ENCODE data around the gene LMAN1. TPM values are rescaled to one million over a fixed set of nuclear protein-coding genes. Genes with fewer than 3 reads are reported as not detected.

The LMAN1 gene
- total and polyA plus RNA-seq, 7 donors, result 4.8 to 65.2 (median 47.1) TPM

DNA sequence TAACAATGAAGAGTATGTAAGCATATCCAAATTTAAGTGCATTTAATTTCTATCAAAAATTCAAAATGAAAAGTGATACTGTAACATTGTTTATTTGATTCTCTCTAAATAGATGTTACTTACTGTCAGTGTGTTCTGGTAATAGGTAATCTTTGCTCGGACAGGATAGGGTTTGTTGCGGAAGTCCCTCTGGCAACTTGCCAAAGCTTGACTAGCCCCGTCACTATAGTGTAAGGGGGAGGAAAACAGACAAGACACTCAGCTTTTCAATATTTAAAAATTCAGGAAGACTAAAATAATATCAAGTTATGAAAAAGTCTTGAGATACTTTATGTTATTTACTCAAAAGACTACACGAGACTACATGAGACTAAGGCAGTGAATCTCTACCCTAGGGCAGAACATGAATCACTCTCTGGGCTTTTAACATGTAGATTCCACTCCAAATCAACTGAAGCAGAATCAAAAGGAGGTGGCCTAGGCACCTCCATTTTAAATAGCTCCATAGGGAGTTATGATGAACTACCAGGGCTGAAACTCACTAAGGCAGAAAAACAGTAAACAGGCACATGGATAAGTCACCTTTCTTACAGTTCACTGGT lies 5.9 kb downstream of the LMAN1 start:
- no peak overlapping the region for H3K4me3 ChIP-seq
- intact Hi-C loops (cut with DNase I), result loop anchor here (10.0 kb wide), 1 partner anchor 352 kb away; no protein-coding TSS in a partner anchor
- H3K27me3 ChIP-seq, result no peaks in the 10 kb centered on the region
- no peak for TF ChIP-seq EP300 (IDR thresholded peaks at IDR 0.05)
- H3K27ac ChIP-seq, result no peak overlapping the region
- H3K36me3 ChIP-seq, result peaks cover 0 to 75% (median 33%) of the 10 kb centered on the region in 4 donors
- no peaks in the 10 kb centered on the region for H3K9me3 ChIP-seq
- 86 to 87% methylated on average over 4 of the region's 4 CpGs for WGBS, 2 donors
- peaks cover 0 to 16% (median 11%) of the 10 kb centered on the region in 4 donors for H3K4me1 ChIP-seq
- DNase-seq, result no peak

DNA sequence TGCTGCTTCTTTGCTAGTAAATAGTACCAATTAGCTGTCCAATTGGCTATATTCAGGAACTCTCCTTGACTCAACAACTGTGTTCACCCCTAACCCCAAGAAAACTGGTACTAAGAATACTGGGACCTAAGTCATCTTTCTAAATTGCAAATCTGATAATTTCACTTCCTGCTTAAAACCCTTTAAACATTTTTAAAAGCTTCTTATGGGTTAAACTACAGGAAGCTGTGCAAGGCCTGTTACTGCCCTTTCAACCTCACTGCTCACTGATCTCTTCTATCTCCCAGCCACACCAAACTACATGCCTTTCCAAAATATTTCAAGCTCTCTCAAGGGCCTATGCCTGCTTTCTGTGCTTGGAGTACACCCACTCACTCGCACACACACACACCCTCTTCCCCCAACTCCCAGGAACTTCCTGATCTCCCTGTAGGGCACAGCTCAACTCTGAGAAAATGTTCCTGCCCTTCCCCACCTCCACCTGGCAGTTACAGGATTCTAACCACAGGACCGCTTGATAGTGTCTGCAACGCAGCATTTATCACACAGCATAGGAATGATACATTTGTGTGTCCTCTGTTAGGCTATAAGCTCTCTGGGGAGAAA lies 6.7 kb downstream of the LMAN1 start:
- Histone ChIP-seq H3K36me3 (peaks cover 0 to 83% (median 35%) of the 10 kb centered on the region in 4 donors), H3K27ac (no peak overlapping the region), H3K4me3 (no peak overlapping the region), H3K9me3 (no peaks in the 10 kb centered on the region), H3K4me1 (peaks cover 0 to 8% (median 3%) of the 10 kb centered on the region in 4 donors), H3K27me3 (no peaks in the 10 kb centered on the region)
- TF ChIP-seq POLR2AphosphoS5 (IDR thresholded peaks at IDR 0.05) (no peak), EP300 (IDR thresholded peaks at IDR 0.05) (no peak), POLR2A (IDR thresholded peaks at IDR 0.05) (no peak)
- TF ChIP-seq, protein P1, sequence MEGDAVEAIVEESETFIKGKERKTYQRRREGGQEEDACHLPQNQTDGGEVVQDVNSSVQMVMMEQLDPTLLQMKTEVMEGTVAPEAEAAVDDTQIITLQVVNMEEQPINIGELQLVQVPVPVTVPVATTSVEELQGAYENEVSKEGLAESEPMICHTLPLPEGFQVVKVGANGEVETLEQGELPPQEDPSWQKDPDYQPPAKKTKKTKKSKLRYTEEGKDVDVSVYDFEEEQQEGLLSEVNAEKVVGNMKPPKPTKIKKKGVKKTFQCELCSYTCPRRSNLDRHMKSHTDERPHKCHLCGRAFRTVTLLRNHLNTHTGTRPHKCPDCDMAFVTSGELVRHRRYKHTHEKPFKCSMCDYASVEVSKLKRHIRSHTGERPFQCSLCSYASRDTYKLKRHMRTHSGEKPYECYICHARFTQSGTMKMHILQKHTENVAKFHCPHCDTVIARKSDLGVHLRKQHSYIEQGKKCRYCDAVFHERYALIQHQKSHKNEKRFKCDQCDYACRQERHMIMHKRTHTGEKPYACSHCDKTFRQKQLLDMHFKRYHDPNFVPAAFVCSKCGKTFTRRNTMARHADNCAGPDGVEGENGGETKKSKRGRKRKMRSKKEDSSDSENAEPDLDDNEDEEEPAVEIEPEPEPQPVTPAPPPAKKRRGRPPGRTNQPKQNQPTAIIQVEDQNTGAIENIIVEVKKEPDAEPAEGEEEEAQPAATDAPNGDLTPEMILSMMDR (IDR thresholded peaks at IDR 0.05), result no peak
- WGBS, 2 donors, result 91 to 94% methylated on average over 3 of the region's 3 CpGs
- intact Hi-C loops (cut with DNase I), result loop anchor here (10.0 kb wide), 1 partner anchor 352 kb away; no protein-coding TSS in a partner anchor
- no peak for DNase-seq

DNA sequence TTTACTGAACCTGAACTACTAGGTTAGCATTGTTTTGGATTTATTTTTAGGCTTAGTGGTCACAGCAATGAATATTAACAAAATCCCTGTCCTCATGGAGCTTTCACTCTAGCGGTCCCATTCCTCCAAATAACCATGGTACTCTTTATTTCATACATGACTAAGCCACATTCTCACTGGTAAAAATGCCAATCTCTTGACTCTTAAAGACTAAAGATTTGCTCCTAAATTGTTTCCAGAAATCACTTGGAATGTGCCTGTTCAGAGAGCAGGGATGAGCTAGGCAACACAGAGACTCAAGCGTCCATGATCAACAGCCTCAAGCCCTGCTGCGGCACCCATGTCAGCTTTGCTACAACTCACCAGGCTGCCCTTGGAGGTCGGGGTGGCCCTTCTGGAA lies 13.5 kb downstream of the LMAN1 start:
- Histone ChIP-seq H3K4me1 (no peaks in the 10 kb centered on the region), H3K36me3 (peaks cover 9 to 93% (median 26%) of the 10 kb centered on the region in 4 donors), H3K4me3 (no peak overlapping the region), H3K9me3 (no peaks in the 10 kb centered on the region), H3K27ac (no peak overlapping the region), H3K27me3 (no peaks in the 10 kb centered on the region)
- intact Hi-C loops (cut with DNase I), result no loop called here
- no peak for DNase-seq
- 98% methylated on average over 4 of the region's 4 CpGs for WGBS, 2 donors
- TF ChIP-seq EP300 (IDR thresholded peaks at IDR 0.05), result no peak
- no peak for TF ChIP-seq POLR2AphosphoS5 (IDR thresholded peaks at IDR 0.05)
- TF ChIP-seq POLR2A (IDR thresholded peaks at IDR 0.05), result no peak
- TF ChIP-seq, protein P1 (IDR thresholded peaks at IDR 0.05), result no peak

DNA sequence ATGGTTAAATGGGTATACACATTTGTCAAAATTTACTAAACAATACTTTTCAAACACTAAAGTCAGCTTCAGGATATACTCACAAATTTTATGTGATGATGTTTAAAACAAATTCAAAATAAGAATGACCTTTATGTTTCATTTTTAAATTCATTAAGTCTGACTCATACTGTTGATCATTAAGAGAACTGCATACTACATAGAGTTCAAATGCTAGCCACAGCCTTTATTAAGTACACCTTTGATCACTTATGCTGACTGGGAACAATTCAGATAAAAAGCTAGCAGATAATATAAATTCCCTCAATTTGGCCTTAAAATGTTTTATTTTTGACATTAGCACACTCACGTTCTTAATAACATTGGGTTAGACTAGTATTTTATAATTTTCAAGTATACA lies 14.1 kb downstream of the LMAN1 start:
- H3K27me3 ChIP-seq, result no peaks in the 10 kb centered on the region
- no peaks in the 10 kb centered on the region for H3K4me1 ChIP-seq
- 0 to 77% methylated on average over 1 of the region's 1 CpG for WGBS, 2 donors
- no peak for DNase-seq
- TF ChIP-seq, protein P1 (IDR thresholded peaks at IDR 0.05), result no peak
- TF ChIP-seq POLR2AphosphoS5 (IDR thresholded peaks at IDR 0.05), result no peak
- no peaks in the 10 kb centered on the region for H3K9me3 ChIP-seq
- peaks cover 13 to 93% (median 28%) of the 10 kb centered on the region in 4 donors for H3K36me3 ChIP-seq
- no peak overlapping the region for H3K27ac ChIP-seq
- intact Hi-C loops (cut with DNase I), result no loop called here
- H3K4me3 ChIP-seq, result no peak overlapping the region

DNA sequence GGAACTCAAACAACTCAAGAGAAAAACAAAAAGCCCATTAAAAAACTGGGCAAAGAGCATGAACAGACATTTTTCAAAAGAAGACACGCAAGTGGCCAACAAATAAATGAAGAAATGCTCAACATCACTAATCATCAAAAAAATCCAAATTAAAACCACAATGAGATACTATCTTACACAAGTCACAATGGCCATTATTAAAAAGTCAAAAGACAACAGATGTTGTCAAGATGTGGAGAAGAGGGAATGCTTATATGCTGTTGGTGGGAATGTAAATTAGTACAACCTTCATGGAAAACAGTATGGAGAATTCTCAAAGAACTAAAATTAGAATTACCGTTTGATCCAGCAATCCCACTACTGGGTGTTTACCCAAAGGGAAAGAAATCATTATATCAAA lies 15.1 kb downstream of the LMAN1 start:
- WGBS, 2 donors, result 95 to 98% methylated on average over 2 of the region's 2 CpGs
- no peak for DNase-seq
- intact Hi-C loops (cut with DNase I), result no loop called here
- Histone ChIP-seq H3K4me3 (no peak overlapping the region), H3K27ac (no peak overlapping the region), H3K36me3 (peaks cover 20 to 93% (median 32%) of the 10 kb centered on the region in 4 donors), H3K27me3 (no peaks in the 10 kb centered on the region), H3K9me3 (no peaks in the 10 kb centered on the region), H3K4me1 (no peaks in the 10 kb centered on the region)
- TF ChIP-seq, protein P1 (IDR thresholded peaks at IDR 0.05), result no peak
- TF ChIP-seq POLR2AphosphoS5 (IDR thresholded peaks at IDR 0.05) (no peak), EP300 (IDR thresholded peaks at IDR 0.05) (no peak), POLR2A (IDR thresholded peaks at IDR 0.05) (no peak)
